HEK293 (cell line): Measurements from ENCODE around the gene FLVCR1.

ENCODE experiments used
- CTCF ChIP-seq: fragments of 450-650 bp; formaldehyde crosslinking; IDR thresholded peaks from 2 replicates; pipeline ENCODE4 v1.5.1; 2016; ENCODE audit warnings: missing biosample characterization, missing genetic modification characterization
- FEZF1 ChIP-seq: fragments of 450-650 bp; formaldehyde crosslinking; IDR thresholded peaks from 2 replicates; pipeline ENCODE4 v1.5.1; 2016; ENCODE audit warnings: missing biosample characterization, missing genetic modification characterization
- GLI2 ChIP-seq: fragments of 450-650 bp; formaldehyde crosslinking; IDR thresholded peaks from 2 replicates; pipeline ENCODE4; 2017; ENCODE audit warnings: missing biosample characterization, missing genetic modification characterization, low read depth, borderline replicate concordance
- GLIS2 ChIP-seq: fragments of 450-650 bp; formaldehyde crosslinking; IDR thresholded peaks from 2 replicates; pipeline ENCODE4 v1.5.1; 2016; ENCODE audit warnings: missing biosample characterization, missing genetic modification characterization
- OVOL3 ChIP-seq: fragments of 450-650 bp; formaldehyde crosslinking; IDR thresholded peaks from 2 replicates; pipeline ENCODE4 v1.5.1; 2016; ENCODE audit warnings: missing biosample characterization, missing genetic modification characterization
- SP7 ChIP-seq: fragments of 450-650 bp; formaldehyde crosslinking; IDR thresholded peaks from 2 replicates; pipeline ENCODE4 v1.5.1; 2016; ENCODE audit warnings: missing biosample characterization, missing genetic modification characterization
- TRIM28 ChIP-seq: IDR thresholded peaks from 2 replicates; pipeline ENCODE4 v1.6.1; 2011; ENCODE audit warnings: low read length, control low read depth, borderline replicate concordance
- YY1 ChIP-seq: fragments of 450-650 bp; formaldehyde crosslinking; IDR thresholded peaks from 2 replicates; pipeline ENCODE4 v1.5.1; 2018; ENCODE audit warnings: missing biosample characterization, missing genetic modification characterization
- ZBTB17 ChIP-seq: fragments of 450-650 bp; formaldehyde crosslinking; IDR thresholded peaks from 2 replicates; pipeline ENCODE4 v1.5.1; 2016; ENCODE audit warnings: missing biosample characterization, missing genetic modification characterization
- ZIC2 ChIP-seq: fragments of 450-650 bp; formaldehyde crosslinking; IDR thresholded peaks from 2 replicates; pipeline ENCODE4 v1.5.1; 2016; ENCODE audit warnings: missing biosample characterization, missing genetic modification characterization
- ZNF16 ChIP-seq: fragments of 450-650 bp; formaldehyde crosslinking; IDR thresholded peaks from 2 replicates; pipeline ENCODE4 v1.5.1; 2016; ENCODE audit warnings: low read depth, missing biosample characterization, missing genetic modification characterization
- ZNF174 ChIP-seq: fragments of 450-650 bp; formaldehyde crosslinking; IDR thresholded peaks from 2 replicates; pipeline ENCODE4 v1.5.0; 2017; ENCODE audit warnings: missing biosample characterization, mild to moderate bottlenecking, missing genetic modification characterization
- ZNF202 ChIP-seq: fragments of 450-650 bp; formaldehyde crosslinking; IDR thresholded peaks from 2 replicates; pipeline ENCODE4 v1.5.1; 2016; ENCODE audit warnings: missing biosample characterization, missing genetic modification characterization, borderline replicate concordance
- ZNF248 ChIP-seq: fragments of 450-650 bp; formaldehyde crosslinking; IDR thresholded peaks from 2 replicates; pipeline ENCODE4 v1.5.1; 2017; ENCODE audit warnings: missing biosample characterization, missing genetic modification characterization
- ZNF423 ChIP-seq: fragments of 450-650 bp; formaldehyde crosslinking; IDR thresholded peaks from 2 replicates; pipeline ENCODE4 v1.5.1; 2016; ENCODE audit warnings: missing biosample characterization, missing genetic modification characterization
- ZNF518A ChIP-seq: fragments of 450-650 bp; formaldehyde crosslinking; conservative IDR thresholded peaks from 2 replicates; pipeline ENCODE4 v1.5.1; 2016; ENCODE audit warnings: low read depth, missing biosample characterization, missing genetic modification characterization
- ZNF560 ChIP-seq: fragments of 450-650 bp; formaldehyde crosslinking; IDR thresholded peaks from 2 replicates; pipeline ENCODE4 v1.5.1; 2017; ENCODE audit warnings: missing biosample characterization, missing genetic modification characterization, borderline replicate concordance
- ZNF626 ChIP-seq: fragments of 450-650 bp; sonication (Bioruptor Pico); formaldehyde crosslinking; IDR thresholded peaks from 2 replicates; pipeline ENCODE4 v1.5.1; 2018; ENCODE audit warnings: missing biosample characterization, missing genetic modification characterization, inconsistent platforms
- ZNF664 ChIP-seq: fragments of 450-650 bp; formaldehyde crosslinking; IDR thresholded peaks from 2 replicates; pipeline ENCODE4 v1.5.1; 2016; ENCODE audit warnings: missing biosample characterization, missing genetic modification characterization
- ZNF76 ChIP-seq: fragments of 450-650 bp; formaldehyde crosslinking; IDR thresholded peaks from 2 replicates; pipeline ENCODE4; 2016; ENCODE audit warnings: low read depth, missing biosample characterization, missing genetic modification characterization, borderline replicate concordance
- ZNF792 ChIP-seq: fragments of 450-650 bp; formaldehyde crosslinking; IDR thresholded peaks from 2 replicates; pipeline ENCODE4 v1.5.1; 2016; ENCODE audit warnings: missing biosample characterization, missing genetic modification characterization
- TF ChIP-seq, protein P1 (sequence below): fragments of 450-650 bp; formaldehyde crosslinking; IDR thresholded peaks from 2 replicates; pipeline ENCODE4 v1.5.1; 2016; ENCODE audit warnings: missing biosample characterization, missing genetic modification characterization
- TF ChIP-seq, protein P2 (sequence below): fragments of 450-650 bp; formaldehyde crosslinking; IDR thresholded peaks from 2 replicates; pipeline ENCODE4 v1.5.1; 2017; ENCODE audit warnings: missing biosample characterization, missing genetic modification characterization
- TF ChIP-seq, protein P3 (sequence below): fragments of 450-650 bp; formaldehyde crosslinking; IDR thresholded peaks from 2 replicates; pipeline ENCODE4 v1.5.1; 2016; ENCODE audit warnings: missing biosample characterization, missing genetic modification characterization
- TF ChIP-seq, protein P4 (sequence below): fragments of 450-650 bp; formaldehyde crosslinking; IDR thresholded peaks from 2 replicates; pipeline ENCODE4 v1.5.1; 2016; ENCODE audit warnings: missing biosample characterization, missing genetic modification characterization

The FLVCR1 gene

DNA sequence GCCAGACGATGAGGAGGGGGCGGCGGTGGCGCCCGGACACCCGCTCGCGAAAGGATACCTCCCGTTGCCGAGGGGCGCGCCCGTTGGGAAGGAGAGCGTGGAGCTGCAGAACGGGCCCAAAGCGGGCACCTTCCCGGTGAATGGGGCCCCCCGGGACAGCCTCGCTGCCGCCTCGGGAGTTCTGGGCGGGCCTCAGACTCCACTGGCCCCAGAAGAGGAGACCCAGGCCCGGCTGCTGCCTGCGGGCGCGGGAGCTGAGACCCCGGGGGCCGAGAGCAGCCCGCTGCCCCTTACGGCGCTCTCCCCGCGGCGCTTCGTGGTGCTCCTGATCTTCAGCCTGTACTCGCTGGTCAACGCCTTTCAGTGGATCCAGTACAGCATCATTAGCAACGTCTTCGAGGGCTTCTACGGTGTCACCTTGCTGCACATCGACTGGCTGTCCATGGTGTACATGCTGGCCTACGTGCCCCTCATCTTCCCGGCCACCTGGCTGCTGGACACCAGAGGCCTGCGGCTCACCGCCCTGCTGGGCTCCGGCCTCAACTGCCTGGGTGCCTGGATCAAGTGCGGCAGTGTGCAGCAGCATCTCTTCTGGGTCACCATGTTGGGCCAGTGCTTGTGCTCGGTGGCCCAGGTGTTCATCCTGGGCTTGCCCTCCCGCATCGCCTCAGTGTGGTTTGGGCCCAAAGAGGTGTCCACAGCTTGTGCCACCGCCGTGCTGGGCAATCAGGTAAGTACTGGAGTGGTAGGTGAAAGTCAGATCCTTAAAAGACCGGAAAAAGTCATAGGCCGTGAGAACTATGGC lies 588 bp downstream of the FLVCR1 start (continued):
- TF ChIP-seq ZNF518A = no peak
- TF ChIP-seq ZNF16 (tag by site-specific recombination) = no peak
- peak; percentile 22; the same call in 1 of the 2 replicates for TF ChIP-seq ZBTB17 (tag by site-specific recombination)
- TF ChIP-seq ZNF792 (tag by site-specific recombination) = no peak
- peak; percentile 33; the same call in 1 of the 2 replicates for TF ChIP-seq TRIM28
- TF ChIP-seq ZNF560 (tag by site-specific recombination) = no peak
- TF ChIP-seq FEZF1 (tag by site-specific recombination) = no peak
- TF ChIP-seq GLI2 = no peak
- TF ChIP-seq SP7 (tag by site-specific recombination) = no peak
- TF ChIP-seq, protein P1, sequence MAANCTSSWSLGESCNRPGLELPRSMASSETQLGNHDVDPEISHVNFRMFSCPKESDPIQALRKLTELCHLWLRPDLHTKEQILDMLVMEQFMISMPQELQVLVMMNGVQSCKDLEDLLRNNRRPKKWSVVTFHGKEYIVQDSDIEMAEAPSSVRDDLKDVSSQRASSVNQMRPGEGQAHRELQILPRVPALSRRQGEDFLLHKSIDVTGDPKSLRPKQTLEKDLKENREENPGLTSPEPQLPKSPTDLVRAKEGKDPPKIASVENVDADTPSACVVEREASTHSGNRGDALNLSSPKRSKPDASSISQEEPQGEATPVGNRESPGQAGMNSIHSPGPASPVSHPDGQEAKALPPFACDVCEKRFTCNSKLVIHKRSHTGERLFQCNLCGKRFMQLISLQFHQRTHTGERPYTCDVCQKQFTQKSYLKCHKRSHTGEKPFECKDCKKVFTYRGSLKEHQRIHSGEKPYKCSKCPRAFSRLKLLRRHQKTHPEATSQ (tag by site-specific recombination) = 0 out of 2 replicates have a peak, but pooled peaks have one; percentile 70
- TF ChIP-seq, protein P2, sequence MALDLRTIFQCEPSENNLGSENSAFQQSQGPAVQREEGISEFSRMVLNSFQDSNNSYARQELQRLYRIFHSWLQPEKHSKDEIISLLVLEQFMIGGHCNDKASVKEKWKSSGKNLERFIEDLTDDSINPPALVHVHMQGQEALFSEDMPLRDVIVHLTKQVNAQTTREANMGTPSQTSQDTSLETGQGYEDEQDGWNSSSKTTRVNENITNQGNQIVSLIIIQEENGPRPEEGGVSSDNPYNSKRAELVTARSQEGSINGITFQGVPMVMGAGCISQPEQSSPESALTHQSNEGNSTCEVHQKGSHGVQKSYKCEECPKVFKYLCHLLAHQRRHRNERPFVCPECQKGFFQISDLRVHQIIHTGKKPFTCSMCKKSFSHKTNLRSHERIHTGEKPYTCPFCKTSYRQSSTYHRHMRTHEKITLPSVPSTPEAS = no peak
- TF ChIP-seq ZNF174 (tag by site-specific recombination) = no peak
- TF ChIP-seq, protein P3, sequence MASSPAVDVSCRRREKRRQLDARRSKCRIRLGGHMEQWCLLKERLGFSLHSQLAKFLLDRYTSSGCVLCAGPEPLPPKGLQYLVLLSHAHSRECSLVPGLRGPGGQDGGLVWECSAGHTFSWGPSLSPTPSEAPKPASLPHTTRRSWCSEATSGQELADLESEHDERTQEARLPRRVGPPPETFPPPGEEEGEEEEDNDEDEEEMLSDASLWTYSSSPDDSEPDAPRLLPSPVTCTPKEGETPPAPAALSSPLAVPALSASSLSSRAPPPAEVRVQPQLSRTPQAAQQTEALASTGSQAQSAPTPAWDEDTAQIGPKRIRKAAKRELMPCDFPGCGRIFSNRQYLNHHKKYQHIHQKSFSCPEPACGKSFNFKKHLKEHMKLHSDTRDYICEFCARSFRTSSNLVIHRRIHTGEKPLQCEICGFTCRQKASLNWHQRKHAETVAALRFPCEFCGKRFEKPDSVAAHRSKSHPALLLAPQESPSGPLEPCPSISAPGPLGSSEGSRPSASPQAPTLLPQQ = no peak; the same call in 1 of the 2 replicates
- TF ChIP-seq ZNF248 (tag by site-specific recombination) = no peak
- no peak for TF ChIP-seq ZNF202
- TF ChIP-seq YY1 (tag by site-specific recombination) = peak; percentile 31; the same call in 1 of the 2 replicates
- TF ChIP-seq ZIC2 = peak; percentile 57
- TF ChIP-seq, protein P4, sequence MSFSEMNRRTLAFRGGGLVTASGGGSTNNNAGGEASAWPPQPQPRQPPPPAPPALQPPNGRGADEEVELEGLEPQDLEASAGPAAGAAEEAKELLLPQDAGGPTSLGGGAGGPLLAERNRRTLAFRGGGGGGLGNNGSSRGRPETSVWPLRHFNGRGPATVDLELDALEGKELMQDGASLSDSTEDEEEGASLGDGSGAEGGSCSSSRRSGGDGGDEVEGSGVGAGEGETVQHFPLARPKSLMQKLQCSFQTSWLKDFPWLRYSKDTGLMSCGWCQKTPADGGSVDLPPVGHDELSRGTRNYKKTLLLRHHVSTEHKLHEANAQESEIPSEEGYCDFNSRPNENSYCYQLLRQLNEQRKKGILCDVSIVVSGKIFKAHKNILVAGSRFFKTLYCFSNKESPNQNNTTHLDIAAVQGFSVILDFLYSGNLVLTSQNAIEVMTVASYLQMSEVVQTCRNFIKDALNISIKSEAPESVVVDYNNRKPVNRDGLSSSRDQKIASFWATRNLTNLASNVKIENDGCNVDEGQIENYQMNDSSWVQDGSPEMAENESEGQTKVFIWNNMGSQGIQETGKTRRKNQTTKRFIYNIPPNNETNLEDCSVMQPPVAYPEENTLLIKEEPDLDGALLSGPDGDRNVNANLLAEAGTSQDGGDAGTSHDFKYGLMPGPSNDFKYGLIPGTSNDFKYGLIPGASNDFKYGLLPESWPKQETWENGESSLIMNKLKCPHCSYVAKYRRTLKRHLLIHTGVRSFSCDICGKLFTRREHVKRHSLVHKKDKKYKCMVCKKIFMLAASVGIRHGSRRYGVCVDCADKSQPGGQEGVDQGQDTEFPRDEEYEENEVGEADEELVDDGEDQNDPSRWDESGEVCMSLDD (tag by site-specific recombination) = peak; percentile 27; the same call in 1 of the 2 replicates
- TF ChIP-seq OVOL3 (tag by site-specific recombination) = 0 out of 2 replicates have a peak, but pooled peaks have one; percentile 25
- no peak for TF ChIP-seq ZNF664 (tag by site-specific recombination)
- TF ChIP-seq ZNF76 (tag by site-specific recombination) = no peak
- no peak; the same call in none of the 2 replicates for TF ChIP-seq CTCF (tag by site-specific recombination)
- TF ChIP-seq ZNF423 = 0 out of 2 replicates have a peak, but pooled peaks have one; percentile 35
- TF ChIP-seq ZNF626 (tag by site-specific recombination) = no peak
- TF ChIP-seq GLIS2 (tag by site-specific recombination) = peak; percentile 63; the same call in 1 of the 2 replicates
